BJ (cell line): ENCODE measurements around the gene PLA2G6. TPM values are rescaled to one million over a fixed set of nuclear protein-coding genes. Genes with fewer than 3 reads are reported as not detected.

Experiments
- CTCF ChIA-PET: fragments of 350-600 bp; formaldehyde crosslinking; extraction: SDS; loops from one replicate; lab custom pipeline; 2021; ENCODE audit warnings: antibody characterized with exemption, inconsistent platforms; lab: Yijun Ruan, JAX
- POLR2A ChIA-PET: fragments of 300-600 bp; sonication (Branson Sonifier 250); formaldehyde crosslinking; extraction: SDS; loops from one replicate; lab custom pipeline; 2021; ENCODE audit warnings: antibody characterized with exemption; lab: Charles Lee
- DNase-seq: peaks from one replicate; pipeline ENCODE4 v3.0.0-alpha.2; 2011; ENCODE audit warnings: low read depth
- H3K27me3 ChIP-seq: 2 replicates; pipeline ENCODE4 v1.6.0; 2011; ENCODE audit warnings: low read length; ENCODE audit not compliant: control insufficient read depth, insufficient read depth
- H3K36me3 ChIP-seq: 2 replicates; pipeline ENCODE4 v1.5.1; 2011; ENCODE audit warnings: low read length; ENCODE audit not compliant: control insufficient read depth, insufficient read depth
- H3K4me3 ChIP-seq: 2 replicates; pipeline ENCODE4 v1.5.1; 2011; ENCODE audit warnings: low read depth, mild to moderate bottlenecking, control low read depth, low read length
- polyA plus RNA-seq: library from polyadenylated mRNA; depleted of rRNA; stranded (reverse); fragments of >200 nt; gene quantifications from 2 replicates; pipeline ENCODE4 v1.2.3, GENCODE V29; 2011
- TF ChIP-seq, protein P1 (sequence below): IDR thresholded peaks from 2 replicates; pipeline ENCODE4 v1.5.1; 2011; ENCODE audit warnings: low read depth, mild to moderate bottlenecking, control low read depth, inconsistent platforms, low read length, moderate library complexity; ENCODE audit not compliant: insufficient read depth

Gene PLA2G6
- polyA plus RNA-seq, 1 experiment = 14.9 TPM

DNA sequence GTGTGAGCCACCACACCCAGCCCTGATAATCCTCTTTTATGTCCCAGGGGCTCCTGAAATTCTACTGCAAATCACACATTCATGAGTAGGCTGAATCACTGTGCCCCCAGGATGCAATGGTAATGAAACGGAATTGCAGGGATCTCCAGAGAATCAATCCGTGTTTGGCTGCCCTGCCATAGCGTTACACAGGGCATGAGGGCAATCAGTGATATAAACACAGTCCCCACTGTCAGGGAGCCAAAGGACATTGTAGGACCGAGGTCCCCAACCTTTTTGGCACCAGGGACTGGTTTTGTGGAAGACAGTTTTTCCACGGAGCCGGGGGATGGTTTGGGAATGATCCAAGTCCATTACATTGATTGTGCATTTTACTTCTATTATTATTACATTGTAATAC lies 9.0 kb upstream of the PLA2G6 start:
- CTCF ChIA-PET = interaction anchor here (0.6 to 1.6 kb wide), 2 partner anchors 8 to 19 kb away, joined by 3 read pairs; no protein-coding TSS in a partner anchor
- no peak for DNase-seq
- POLR2A ChIA-PET = no interaction called here
- Histone ChIP-seq H3K4me3 (no peak overlapping the region), H3K27me3 (no peaks in the 10 kb centered on the region), H3K36me3 (no peaks in the 10 kb centered on the region)
- TF ChIP-seq, protein P1, sequence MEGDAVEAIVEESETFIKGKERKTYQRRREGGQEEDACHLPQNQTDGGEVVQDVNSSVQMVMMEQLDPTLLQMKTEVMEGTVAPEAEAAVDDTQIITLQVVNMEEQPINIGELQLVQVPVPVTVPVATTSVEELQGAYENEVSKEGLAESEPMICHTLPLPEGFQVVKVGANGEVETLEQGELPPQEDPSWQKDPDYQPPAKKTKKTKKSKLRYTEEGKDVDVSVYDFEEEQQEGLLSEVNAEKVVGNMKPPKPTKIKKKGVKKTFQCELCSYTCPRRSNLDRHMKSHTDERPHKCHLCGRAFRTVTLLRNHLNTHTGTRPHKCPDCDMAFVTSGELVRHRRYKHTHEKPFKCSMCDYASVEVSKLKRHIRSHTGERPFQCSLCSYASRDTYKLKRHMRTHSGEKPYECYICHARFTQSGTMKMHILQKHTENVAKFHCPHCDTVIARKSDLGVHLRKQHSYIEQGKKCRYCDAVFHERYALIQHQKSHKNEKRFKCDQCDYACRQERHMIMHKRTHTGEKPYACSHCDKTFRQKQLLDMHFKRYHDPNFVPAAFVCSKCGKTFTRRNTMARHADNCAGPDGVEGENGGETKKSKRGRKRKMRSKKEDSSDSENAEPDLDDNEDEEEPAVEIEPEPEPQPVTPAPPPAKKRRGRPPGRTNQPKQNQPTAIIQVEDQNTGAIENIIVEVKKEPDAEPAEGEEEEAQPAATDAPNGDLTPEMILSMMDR = no peak

DNA sequence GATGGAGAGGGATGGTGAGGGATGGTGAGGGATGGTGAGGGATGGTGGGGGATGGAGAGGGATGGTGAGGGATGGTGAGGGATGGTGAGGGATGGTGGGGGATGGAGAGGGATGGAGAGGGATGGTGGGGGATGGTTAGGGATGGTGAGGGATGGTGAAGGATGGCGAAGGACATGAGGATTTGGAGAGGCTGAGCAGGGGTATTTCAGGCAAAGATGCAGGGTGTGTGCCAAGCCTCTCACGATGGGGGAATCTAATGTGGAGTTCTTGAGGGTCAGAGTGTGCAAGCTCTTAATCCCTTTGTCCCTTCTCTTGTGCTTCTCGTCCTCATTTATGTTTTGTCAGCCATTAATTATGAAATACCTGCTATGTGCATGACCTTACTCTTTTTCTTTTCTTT lies 7.5 kb upstream of the PLA2G6 start:
- POLR2A ChIA-PET = interaction anchor here (0.5 kb wide), 1 partner anchor 302 kb away, joined by 3 read pairs; no protein-coding TSS in a partner anchor
- H3K4me3 ChIP-seq = no peak overlapping the region
- DNase-seq = no peak
- no peaks in the 10 kb centered on the region for H3K36me3 ChIP-seq
- CTCF ChIA-PET = interaction anchor here (0.6 to 1.6 kb wide), 2 partner anchors 9 to 440 kb away, joined by 3 read pairs; no protein-coding TSS in a partner anchor
- TF ChIP-seq, protein P1 = no peak
- H3K27me3 ChIP-seq = no peaks in the 10 kb centered on the region

DNA sequence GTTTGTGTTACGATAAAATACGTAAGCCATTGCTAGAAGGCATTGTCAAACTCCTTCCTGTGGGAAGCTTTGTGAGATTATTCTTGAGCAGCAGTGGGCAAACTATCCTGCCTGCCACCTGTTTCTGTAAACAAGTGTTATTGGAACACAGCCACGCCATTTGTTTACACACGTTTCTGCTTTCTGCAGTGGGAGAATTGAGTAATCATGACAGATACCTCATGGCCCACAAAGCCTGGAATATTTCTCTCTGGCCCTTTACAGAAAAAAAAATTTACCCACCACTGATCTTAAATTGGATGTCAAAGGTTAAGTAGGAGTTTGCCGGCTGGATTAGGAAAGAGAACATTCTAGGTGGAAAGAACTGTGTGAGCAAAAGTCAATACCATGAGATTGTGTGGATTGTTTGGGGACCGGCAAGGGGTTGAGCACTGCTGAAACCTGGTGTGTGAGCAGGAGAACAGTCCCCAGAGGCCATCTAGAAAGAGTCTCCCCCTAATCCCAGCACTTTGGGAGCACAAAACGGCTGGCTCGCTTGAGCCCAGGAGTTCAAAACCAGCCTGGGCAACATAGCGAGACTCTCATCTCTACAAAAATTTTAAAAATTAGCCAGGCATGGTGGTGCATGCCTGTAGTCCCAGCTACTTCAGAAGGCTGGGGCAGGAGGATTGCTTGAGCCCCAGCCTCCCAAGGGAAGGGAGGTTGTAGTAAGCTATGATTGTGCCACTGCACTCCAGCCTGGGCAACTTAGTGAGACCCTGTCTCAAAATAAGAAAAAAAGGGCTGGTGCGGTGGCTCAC lies 6.0 kb upstream of the PLA2G6 start:
- DNase-seq = no peak
- TF ChIP-seq, protein P1 = no peak
- POLR2A ChIA-PET = no interaction called here
- H3K27me3 ChIP-seq = no peaks in the 10 kb centered on the region
- CTCF ChIA-PET = interaction anchor here (0.9 to 1.2 kb wide), 2 partner anchors 74 to 87 kb away, joined by 3 to 4 read pairs; no protein-coding TSS in a partner anchor
- no peaks in the 10 kb centered on the region for H3K36me3 ChIP-seq
- H3K4me3 ChIP-seq = no peak overlapping the region

DNA sequence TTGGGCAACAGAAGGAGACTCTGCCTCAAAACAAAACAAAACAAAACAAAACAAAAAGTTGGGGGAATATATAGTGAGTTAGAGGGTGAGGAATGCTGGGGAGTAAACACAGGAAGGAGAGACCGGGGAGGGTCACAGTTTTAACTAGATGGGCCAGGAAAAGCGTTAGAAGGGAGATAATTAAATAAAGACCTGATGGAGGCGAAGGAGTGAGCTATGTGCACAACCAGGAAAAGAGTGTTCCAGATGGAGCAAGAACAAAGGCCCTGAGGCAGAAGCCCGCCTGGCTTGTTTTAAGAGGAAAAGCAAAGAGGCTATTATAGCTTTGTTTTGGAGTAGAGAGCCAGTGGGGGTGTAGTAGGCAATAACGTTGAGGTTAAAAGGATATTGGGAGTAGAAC lies 4.8 kb upstream of the PLA2G6 start:
- Histone ChIP-seq H3K36me3 (no peaks in the 10 kb centered on the region), H3K27me3 (no peaks in the 10 kb centered on the region), H3K4me3 (no peak overlapping the region)
- TF ChIP-seq, protein P1 = no peak
- DNase-seq = no peak
- ChIA-PET CTCF (interaction anchor here (1.0 kb wide), 1 partner anchor 9 kb away, joined by 4 read pairs; no protein-coding TSS in a partner anchor), POLR2A (no interaction called here)

DNA sequence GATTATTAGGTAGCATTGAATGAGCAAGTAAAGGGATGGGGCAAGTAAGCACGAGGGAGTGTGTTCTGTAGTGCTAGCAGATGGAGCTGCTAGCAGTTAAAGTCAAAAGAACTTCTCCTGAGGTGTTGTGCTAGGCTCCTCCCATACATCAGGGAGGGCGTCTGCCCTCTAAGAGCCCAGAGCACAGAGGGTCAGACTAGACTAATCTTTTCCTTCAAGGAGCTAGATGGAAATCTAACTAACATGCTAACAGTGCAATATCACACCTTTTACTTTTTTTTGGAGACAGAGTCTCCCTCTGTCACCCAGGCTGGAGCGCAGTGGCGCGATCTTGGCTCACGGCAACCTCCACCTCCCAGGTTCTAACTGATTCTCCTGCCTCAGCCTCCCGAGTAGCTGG lies 3.2 kb upstream of the PLA2G6 start:
- no peak overlapping the region for H3K4me3 ChIP-seq
- POLR2A ChIA-PET = no interaction called here
- H3K36me3 ChIP-seq = no peaks in the 10 kb centered on the region
- no peak for DNase-seq
- TF ChIP-seq, protein P1 = no peak
- CTCF ChIA-PET = no interaction called here
- H3K27me3 ChIP-seq = no peaks in the 10 kb centered on the region
